Adrenal gland (tissue), 12 donors: ENCODE measurements around the gene CDK5RAP2. TPM values are rescaled to one million over a fixed set of nuclear protein-coding genes. Genes with fewer than 3 reads are reported as not detected.

Source experiments
- DNase-seq, 7 donors: peaks; one replicate each; pipeline ENCODE4 v3.0.0-alpha.2; 2019 to 2020
- H3K27ac ChIP-seq, 5 donors: fragments of 200-600 bp; sonication (generic) in 4 of 5; 1 replicate in 3 of 5; 2 replicates in 2 of 5; pipeline versions ENCODE4 v1.5.1 to v1.8.0; 2016 to 2020; ENCODE audit warnings: mild to moderate bottlenecking in 1 of 5
- H3K27me3 ChIP-seq: fragments of 200-600 bp; 2 replicates; pipeline ENCODE4 v1.8.0; 2021
- H3K36me3 ChIP-seq, 2 donors: fragments of 200-600 bp; replicated peaks in 1 of 2; 1 replicate in 1 of 2; 2 replicates in 1 of 2; pipeline versions ENCODE4 v1.5.1 to v1.8.0; 2018 to 2022
- H3K4me1 ChIP-seq, 2 donors: fragments of 200-600 bp; replicated peaks in 1 of 2; 1 replicate in 1 of 2; 2 replicates in 1 of 2; pipeline versions ENCODE4 v1.5.1 to v1.8.0; 2018 to 2021
- H3K4me3 ChIP-seq, 4 donors: fragments of 200-600 bp; sonication (generic) in 3 of 4; one replicate each; pipeline ENCODE4 v1.5.1; 2016 to 2018
- H3K9me3 ChIP-seq, 3 donors: fragments of 200-600 bp; sonication (generic) in 1 of 3; replicated peaks in 1 of 3; 1 replicate in 2 of 3; 2 replicates in 1 of 3; pipeline versions ENCODE4 v1.5.1 to v1.8.0; 2016 to 2021
- CTCF ChIP-seq, 6 experiments: fragments of 450-650 bp in 4 of 6; fragments of 200-600 bp in 2 of 6; sonication (generic) in 1 of 6; IDR thresholded peaks; 1 replicate in 5 of 6; 2 replicates in 1 of 6; pipeline versions ENCODE4 v1.5.1 to v1.8.0; 2016 to 2021; ENCODE audit warnings: antibody characterized with exemption in 6 of 6, mild to moderate bottlenecking in 2 of 6, moderate library complexity in 1 of 6
- POLR2A ChIP-seq, 2 donors: fragments of 450-650 bp; IDR thresholded peaks; one replicate each; pipeline ENCODE4 v1.6.1; 2017; ENCODE audit warnings: antibody characterized with exemption in 2 of 2, mild to moderate bottlenecking in 2 of 2, moderate library complexity in 1 of 2
- WGBS, 4 donors: extraction: QIAGEN DNeasy Blood & Tissue Kit in 2 of 4; methylation state at CpG; one replicate each; pipeline versions ENCODE4 v1.1.5 to v1.1.7; 2013 to 2017; 5-methylcytosine and 5-hydroxymethylcytosine counted together
- intact Hi-C, 2 donors: fragments of 100-400 bp; cut with DNase I; formaldehyde crosslinking; loops; one replicate each; pipeline versions ENCODE4 v1.14.1 to v1.15.0; 2022 to 2023
- polyA plus RNA-seq, 3 donors: library from polyadenylated mRNA; stranded (reverse); fragments of 200-250 nt in 2 of 3; fragments of 350-450 nt in 1 of 3; fragmentation: Illumina TruSeq in 1 of 3; extraction: RNeasy Lipid Tissue Mini Kit (QIAGEN cat#74804) in 1 of 3; gene quantifications; one replicate each; pipeline ENCODE4 v1.2.3, GENCODE V29; 2013 to 2014
- total RNA-seq, 9 donors: library from RNA; depleted of rRNA in 4 of 9; stranded (reverse); fragments of >200 nt in 4 of 9; fragments of 120-200 nt in 1 of 9; fragmentation: NEBNext Ultra II Directional in 1 of 9; extraction: Animal tissue kit (Norgen Biotek cat#: 25700) in 1 of 9; gene quantifications; one replicate each; pipeline versions ENCODE4 v1.1.0 to v1.2.4, GENCODE V29; 2013 to 2023
- donor health status: healthy with polysubstance abuse.
- donor health status: Bipolar disorder and iron deficiency.
- donor health status: DM: yes; HTN: yes; CAD: no.
- donor health status: DM: no; HTN: no; CAD: no.
- donor health status: DM: no; HTN: no; CAD: no.
- donor health status: DM: yes; HTN: yes; CAD: no.

The CDK5RAP2 gene
- total and polyA plus RNA-seq, 12 donors = 26.0 to 60.7 (median 41.9) TPM

- Histone ChIP-seq H3K4me1 (peaks cover 0 to 16% of the 10 kb centered on the region in 2 donors), H3K27me3 (no peaks in the 10 kb centered on the region), H3K27ac (no peak overlapping the region), H3K36me3 (no peaks in the 10 kb centered on the region), H3K4me3 (no peak overlapping the region), H3K9me3 (peaks cover 0 to 2% (median 0%) of the 10 kb centered on the region in 3 donors)
- no peak for TF ChIP-seq POLR2A (IDR thresholded peaks at IDR 0.05)
- TF ChIP-seq CTCF (IDR thresholded peaks at IDR 0.05) = no peak
- 95 to 100% (median 98%) methylated on average over 1 of the region's 1 CpG for WGBS, 4 donors
- DNase-seq = no peak
- intact Hi-C loops = loop anchor here (5.0 to 10.0 kb wide), 2 partner anchors 103 to 115 kb away; no protein-coding TSS in a partner anchor
Observed at GRCh38 chr9:120621941-120622340, 42.0 kb upstream of the CDK5RAP2 start.

GRCh38 chr9:120619751-120620655 lies 40.0 kb upstream of the CDK5RAP2 start:
- Histone ChIP-seq H3K4me3 (no peak overlapping the region), H3K27me3 (no peaks in the 10 kb centered on the region), H3K27ac (no peak overlapping the region), H3K4me1 (peaks cover 0 to 5% of the 10 kb centered on the region in 2 donors), H3K36me3 (no peaks in the 10 kb centered on the region), H3K9me3 (peaks cover 0 to 2% (median 0%) of the 10 kb centered on the region in 3 donors)
- intact Hi-C loops = loop anchor here (5.0 to 10.0 kb wide), 2 partner anchors 105 to 117 kb away; no protein-coding TSS in a partner anchor
- 32 to 35% (median 34%) methylated on average over 8 of the region's 8 CpGs for WGBS, 4 donors
- DNase-seq = peak; percentile 33 to 87 (median 61)
- no peak for TF ChIP-seq POLR2A (IDR thresholded peaks at IDR 0.05)
- TF ChIP-seq CTCF (IDR thresholded peaks at IDR 0.05) = peak; percentile 78 to 93 (median 88)

GRCh38 chr9:120616966-120617935 lies 37.3 kb upstream of the CDK5RAP2 start:
- TF ChIP-seq CTCF (IDR thresholded peaks at IDR 0.05) (no peak), POLR2A (IDR thresholded peaks at IDR 0.05) (no peak)
- Histone ChIP-seq H3K4me3 (no peak overlapping the region), H3K27ac (peak overlapping the region in 1 of 5 donors; percentile 33), H3K9me3 (no peaks in the 10 kb centered on the region), H3K27me3 (no peaks in the 10 kb centered on the region), H3K4me1 (peaks cover 0 to 5% of the 10 kb centered on the region in 2 donors), H3K36me3 (no peaks in the 10 kb centered on the region)
- DNase-seq = peak in 2 of 7 donors; percentile 23 to 42
- intact Hi-C loops = no loop called here

GRCh38 chr9:120612218-120612617 lies 32.3 kb upstream of the CDK5RAP2 start:
- no peak for DNase-seq
- intact Hi-C loops = no loop called here
- TF ChIP-seq CTCF (IDR thresholded peaks at IDR 0.05) (no peak), POLR2A (IDR thresholded peaks at IDR 0.05) (no peak)
- no peaks in the 10 kb centered on the region for H3K27me3 ChIP-seq
- H3K4me1 ChIP-seq = no peaks in the 10 kb centered on the region
- H3K36me3 ChIP-seq = no peaks in the 10 kb centered on the region
- H3K27ac ChIP-seq = no peak overlapping the region
- H3K4me3 ChIP-seq = no peak overlapping the region
- no peaks in the 10 kb centered on the region for H3K9me3 ChIP-seq
- whole genome bisulfite sequencing, 4 donors = 97 to 100% (median 99%) methylated on average over 1 of the region's 1 CpG
